Suprapubic skin (tissue), 4 donors: Measurements from ENCODE around the gene CUBN. TPM values are rescaled to one million over a fixed set of nuclear protein-coding genes. Genes with fewer than 3 reads are reported as not detected.

Source experiments
- DNase-seq, 2 donors: peaks; one replicate each; pipeline ENCODE4 v3.0.0-alpha.2; 2019; ENCODE audit warnings: low spot score in 2 of 2
- H3K27ac ChIP-seq: fragments of 200-600 bp; sonication (generic); one replicate; pipeline ENCODE4 v1.5.1; 2019
- H3K27me3 ChIP-seq: fragments of 200-600 bp; sonication (generic); one replicate; pipeline ENCODE4 v1.5.1; 2019
- H3K36me3 ChIP-seq: fragments of 200-600 bp; sonication (generic); one replicate; pipeline ENCODE4 v1.5.1; 2019
- H3K4me1 ChIP-seq: fragments of 200-600 bp; sonication (generic); one replicate; pipeline ENCODE4 v1.5.1; 2019
- H3K4me3 ChIP-seq: fragments of 200-600 bp; sonication (generic); one replicate; pipeline ENCODE4 v1.5.1; 2019; ENCODE audit warnings: mild to moderate bottlenecking
- H3K9me3 ChIP-seq: fragments of 200-600 bp; sonication (generic); one replicate; pipeline ENCODE4 v1.5.1; 2019
- CTCF ChIP-seq, 2 donors: fragments of 200-600 bp in 1 of 2; fragments of 450-650 bp in 1 of 2; sonication (generic) in 1 of 2; IDR thresholded peaks; one replicate each; pipeline ENCODE4 v1.5.1; 2016 to 2019; ENCODE audit warnings: antibody characterized with exemption in 2 of 2, mild to moderate bottlenecking in 1 of 2, moderate library complexity in 1 of 2
- EP300 ChIP-seq: sonication (generic); formaldehyde crosslinking; IDR thresholded peaks from one replicate; pipeline ENCODE4 v1.6.1; 2017; ENCODE audit warnings: antibody characterized with exemption
- POLR2A ChIP-seq, 2 donors: fragments of 450-650 bp; IDR thresholded peaks; one replicate each; pipeline ENCODE4 v1.6.1; 2017; ENCODE audit warnings: antibody characterized with exemption in 2 of 2, mild to moderate bottlenecking in 2 of 2, moderate library complexity in 2 of 2
- POLR2AphosphoS5 ChIP-seq, 3 donors: sonication (generic); formaldehyde crosslinking; IDR thresholded peaks; one replicate each; pipeline ENCODE4 v1.6.1; 2017; ENCODE audit warnings: antibody characterized with exemption in 3 of 3
- WGBS: methylation state at CpG from one replicate; pipeline ENCODE4 v1.1.5; 2018; 5-methylcytosine and 5-hydroxymethylcytosine counted together
- total RNA-seq, 4 donors: library from RNA; depleted of rRNA; stranded (reverse); fragments of >200 nt; gene quantifications; one replicate each; pipeline ENCODE4 v1.1.0, GENCODE V29; 2016

Gene CUBN
- total RNA-seq, 4 donors from 2014 or later: 1.1 to 8.4 (median 1.2) TPM

- Histone ChIP-seq H3K4me3 (no peak overlapping the region), H3K9me3 (no peaks in the 10 kb centered on the region), H3K36me3 (no peaks in the 10 kb centered on the region), H3K4me1 (no peaks in the 10 kb centered on the region), H3K27ac (no peak overlapping the region), H3K27me3 (no peaks in the 10 kb centered on the region)
- WGBS: 71% methylated on average over 9 of the region's 9 CpGs
- TF ChIP-seq POLR2A (IDR thresholded peaks at IDR 0.05): no peak
- no peak for TF ChIP-seq CTCF (IDR thresholded peaks at IDR 0.05)
- DNase-seq: no peak
Measured at GRCh38 chr10:17100586-17100985, 29.0 kb downstream of the CUBN start.

GRCh38 chr10:17098012-17098411, 31.6 kb downstream of the CUBN start:
- Histone ChIP-seq H3K9me3 (no peaks in the 10 kb centered on the region), H3K27me3 (no peaks in the 10 kb centered on the region), H3K27ac (no peak overlapping the region), H3K4me3 (no peak overlapping the region), H3K4me1 (no peaks in the 10 kb centered on the region), H3K36me3 (no peaks in the 10 kb centered on the region)
- WGBS: 94% methylated on average over 3 of the region's 3 CpGs
- DNase-seq: no peak
- TF ChIP-seq POLR2A (IDR thresholded peaks at IDR 0.05): no peak
- TF ChIP-seq POLR2AphosphoS5 (IDR thresholded peaks at IDR 0.05): no peak
- no peak for TF ChIP-seq CTCF (IDR thresholded peaks at IDR 0.05)
- TF ChIP-seq EP300: no peak

GRCh38 chr10:17094844-17095243, 34.8 kb downstream of the CUBN start:
- no peaks in the 10 kb centered on the region for H3K27me3 ChIP-seq
- TF ChIP-seq CTCF (IDR thresholded peaks at IDR 0.05) (no peak), EP300 (no peak), POLR2A (IDR thresholded peaks at IDR 0.05) (no peak), POLR2AphosphoS5 (IDR thresholded peaks at IDR 0.05) (no peak)
- no peak overlapping the region for H3K4me3 ChIP-seq
- no peaks in the 10 kb centered on the region for H3K4me1 ChIP-seq
- no peak overlapping the region for H3K27ac ChIP-seq
- no peaks in the 10 kb centered on the region for H3K36me3 ChIP-seq
- H3K9me3 ChIP-seq: no peaks in the 10 kb centered on the region
- DNase-seq: no peak

GRCh38 chr10:17092986-17093803, 36.4 kb downstream of the CUBN start:
- WGBS: 52% methylated on average over 5 of the region's 5 CpGs

More at GRCh38 chr10:17092986-17093803, 36.4 kb downstream of the CUBN start:
- TF ChIP-seq POLR2AphosphoS5 (IDR thresholded peaks at IDR 0.05) (no peak), POLR2A (IDR thresholded peaks at IDR 0.05) (no peak), CTCF (IDR thresholded peaks at IDR 0.05) (no peak), EP300 (no peak)
- Histone ChIP-seq H3K27me3 (no peaks in the 10 kb centered on the region), H3K27ac (no peak overlapping the region), H3K36me3 (no peaks in the 10 kb centered on the region), H3K4me3 (no peak overlapping the region), H3K9me3 (no peaks in the 10 kb centered on the region), H3K4me1 (no peaks in the 10 kb centered on the region)
- no peak for DNase-seq
